SK-N-SH (cell line): ENCODE measurements around the gene AGAP1. TPM values are rescaled to one million over a fixed set of nuclear protein-coding genes. Genes with fewer than 3 reads are reported as not detected.

ENCODE experiments used
- CTCF ChIA-PET: fragments of 300-600, 350-600 bp; formaldehyde crosslinking; extraction: SDS; loops from one replicate; lab custom pipeline; 2021; lab: Yijun Ruan, JAX
- POLR2A ChIA-PET: fragments of 350-600 bp; sonication (Branson Sonifier 250); formaldehyde crosslinking; extraction: SDS; loops from one replicate; lab custom pipeline; 2020; ENCODE audit warnings: antibody characterized with exemption, inconsistent platforms; lab: Yijun Ruan, JAX
- DNase-seq: peaks from one replicate; pipeline ENCODE4 v3.0.0; 2012
- H2AFZ ChIP-seq: fragments of 200-600 bp; sonication (generic); 2 replicates; pipeline ENCODE4 v1.8.1; 2016; ENCODE audit warnings: antibody characterized with exemption, mild to moderate bottlenecking, low read depth
- H3F3A ChIP-seq: fragments of 200-600 bp; sonication (generic); replicated peaks from 2 replicates; pipeline ENCODE3; 2016; ENCODE audit warnings: antibody characterized with exemption, mild to moderate bottlenecking; ENCODE audit not compliant: insufficient read depth
- H3K27ac ChIP-seq, 2 experiments: fragments of 200-500 bp in 1 of 2; fragments of 200-600 bp in 1 of 2; sonication (Bioruptor generic) in 1 of 2; sonication (generic), shearing (Covaris generic) in 1 of 2; 2 replicates each; pipeline versions ENCODE4 v1.5.1 to v1.6.1; 2014 to 2016; ENCODE audit warnings: low read depth in 2 of 2, inconsistent platforms in 1 of 2, low read length in 1 of 2, mild to moderate bottlenecking in 1 of 2, mixed read lengths in 1 of 2
- H3K27me3 ChIP-seq: fragments of 200-600 bp; sonication (generic), shearing (Covaris generic); 2 replicates; pipeline ENCODE4 v1.6.1; 2016; ENCODE audit warnings: mixed run types; ENCODE audit not compliant: insufficient read depth
- H3K36me3 ChIP-seq, 2 experiments: fragments of 200-500 bp in 1 of 2; fragments of 200-600 bp in 1 of 2; sonication (Bioruptor generic) in 1 of 2; sonication (generic) in 1 of 2; replicated peaks in 1 of 2; 2 replicates each; pipeline versions ENCODE3 to v1.5.1; 2014 to 2016; ENCODE audit warnings: low read length in 1 of 2, mild to moderate bottlenecking in 1 of 2; ENCODE audit not compliant: insufficient read depth in 2 of 2, control insufficient read depth in 1 of 2
- H3K4me1 ChIP-seq, 2 experiments: fragments of 200-500 bp in 1 of 2; fragments of 200-600 bp in 1 of 2; sonication (Bioruptor generic) in 1 of 2; sonication (generic), shearing (Covaris generic) in 1 of 2; 2 replicates each; pipeline versions ENCODE4 v1.5.1 to v1.6.1; 2014 to 2016; ENCODE audit warnings: low read depth in 1 of 2, low read length in 1 of 2, mixed run types in 1 of 2; ENCODE audit not compliant: insufficient read depth in 2 of 2, control insufficient read depth in 1 of 2
- H3K4me2 ChIP-seq: fragments of 200-600 bp; sonication (generic), shearing (Covaris generic); 2 replicates; pipeline ENCODE4 v1.6.1; 2017; ENCODE audit warnings: mixed run types
- H3K4me3 ChIP-seq, 2 experiments: fragments of 200-500 bp in 1 of 2; fragments of 200-600 bp in 1 of 2; sonication (Bioruptor generic) in 1 of 2; sonication (generic), shearing (Covaris generic) in 1 of 2; 2 replicates each; pipeline versions ENCODE4 v1.5.1 to v1.8.1; 2014 to 2016; ENCODE audit warnings: low read depth in 2 of 2, inconsistent platforms in 1 of 2, low read length in 1 of 2, mild to moderate bottlenecking in 1 of 2, mixed read lengths in 1 of 2, moderate library complexity in 1 of 2
- H3K79me2 ChIP-seq: fragments of 200-600 bp; sonication (generic); 2 replicates; pipeline ENCODE4 v1.8.1; 2017; ENCODE audit warnings: mild to moderate bottlenecking; ENCODE audit not compliant: insufficient read depth
- H3K9ac ChIP-seq: fragments of 200-600 bp; sonication (generic); 2 replicates; pipeline ENCODE4 v1.6.1; 2017; ENCODE audit warnings: mixed run types
- H3K9me2 ChIP-seq: fragments of 200-600 bp; sonication (generic); 2 replicates; pipeline ENCODE4 v1.6.1; 2017; ENCODE audit warnings: mixed run types
- H3K9me3 ChIP-seq: fragments of 200-600 bp; sonication (generic); 2 replicates; pipeline ENCODE4 v1.6.1; 2017; ENCODE audit warnings: mixed run types, mild to moderate bottlenecking, moderate library complexity
- H4K20me1 ChIP-seq: fragments of 200-600 bp; sonication (generic); 2 replicates; pipeline ENCODE4 v1.6.1; 2017; ENCODE audit warnings: mild to moderate bottlenecking, mixed run types; ENCODE audit not compliant: insufficient read depth
- ELF1 ChIP-seq: IDR thresholded peaks from 2 replicates; pipeline ENCODE4 v1.4.0; 2012
- EP300 ChIP-seq, 2 experiments: IDR thresholded peaks; 2 replicates each; pipeline versions ENCODE4 v1.4.0 to v1.6.1; 2012; ENCODE audit warnings: borderline replicate concordance in 1 of 2, low read depth in 1 of 2, low read length in 1 of 2
- FOXJ3 ChIP-seq: sonication (generic); formaldehyde crosslinking; IDR thresholded peaks from 2 replicates; pipeline ENCODE4 v1.5.1; 2020; ENCODE audit warnings: mild to moderate bottlenecking, missing genetic modification reagents
- MEF2A ChIP-seq: IDR thresholded peaks from 2 replicates; pipeline ENCODE4 v1.4.0; 2012; ENCODE audit warnings: low read depth, borderline replicate concordance
- MXI1 ChIP-seq: IDR thresholded peaks from 2 replicates; pipeline ENCODE4 v1.6.1; 2012; ENCODE audit warnings: mild to moderate bottlenecking, low read depth, low read length, improper control_type of control experiment
- NFIC ChIP-seq: IDR thresholded peaks from 2 replicates; pipeline ENCODE4 v1.4.0; 2012; ENCODE audit warnings: borderline replicate concordance
- RAD21 ChIP-seq: IDR thresholded peaks from 2 replicates; pipeline ENCODE4 v1.6.1; 2012; ENCODE audit warnings: mild to moderate bottlenecking, low read length
- RFX5 ChIP-seq: IDR thresholded peaks from 2 replicates; pipeline ENCODE4 v1.6.1; 2012; ENCODE audit warnings: mild to moderate bottlenecking, improper control_type of control experiment, low read length
- SIN3A ChIP-seq: IDR thresholded peaks from 2 replicates; pipeline ENCODE4 v1.6.1; 2012; ENCODE audit warnings: low read depth, mild to moderate bottlenecking, low read length, moderate library complexity, borderline replicate concordance
- TCF12 ChIP-seq: IDR thresholded peaks from 2 replicates; pipeline ENCODE4 v1.4.0; 2012
- USF2 ChIP-seq: fragments of 150-350 bp; IDR thresholded peaks from 2 replicates; pipeline ENCODE4 v1.6.1; 2017; ENCODE audit warnings: antibody characterized with exemption, low read length, low read depth, borderline replicate concordance
- YY1 ChIP-seq: IDR thresholded peaks from 2 replicates; pipeline ENCODE4 v1.4.0; 2012; ENCODE audit warnings: low read depth, mild to moderate bottlenecking
- WGBS: methylation state at CpG from one replicate; pipeline ENCODE4 v1.1.6; 2017; ENCODE audit warnings: low lambda C conversion rate; 5-methylcytosine and 5-hydroxymethylcytosine counted together
- polyA plus RNA-seq, 3 experiments: library from polyadenylated mRNA; depleted of rRNA; stranded (reverse); fragments of >200 nt; gene quantifications; 2 replicates each; pipeline ENCODE4 v1.2.3, GENCODE V29; 2012

Gene AGAP1
- polyA plus RNA-seq, 1 of the 3 experiments (the other 2 are of a cell fraction): 8.8 TPM

GRCh38 chr2:235634435-235635158 is 140.8 kb downstream of the AGAP1 start:
- POLR2A ChIA-PET: no interaction called here
- TF ChIP-seq TCF12: 0 out of 2 replicates have a peak, but pooled peaks have one; percentile 12
- no peak for TF ChIP-seq MXI1
- TF ChIP-seq, all 33 proteins: peak for 1
- Histone ChIP-seq H3K4me3 (no peak overlapping the region), H3K4me2 (peak overlapping the region; percentile 18; the same call in 1 of the 2 replicates), H4K20me1 (no peaks in the 10 kb centered on the region), H3K9ac (no peak overlapping the region), H3K36me3 (no peaks in the 10 kb centered on the region), H2AFZ (no peak overlapping the region), H3F3A (peaks cover 1% of the 10 kb centered on the region), H3K27me3 (no peaks in the 10 kb centered on the region), H3K27ac (peak overlapping the region; percentile 11 to 29; a peak in 2 of 4 replicates), H3K79me2 (peaks cover 3% of the 10 kb centered on the region; the same call in 1 of the 2 replicates), H3K9me3 (no peaks in the 10 kb centered on the region), H3K9me2 (no peaks in the 10 kb centered on the region), H3K4me1 (peaks cover 0 to 18% of the 10 kb centered on the region in 2 experiments; a peak in 3 of 4 replicates)
- no peak for DNase-seq
- 85% methylated on average over 12 of the region's 12 CpGs for WGBS
- CTCF ChIA-PET: interaction anchor here (0.5 to 1.1 kb wide), 3 partner anchors 37 to 106 kb away, joined by 3 to 4 read pairs (median 3); no protein-coding TSS in a partner anchor

DNA sequence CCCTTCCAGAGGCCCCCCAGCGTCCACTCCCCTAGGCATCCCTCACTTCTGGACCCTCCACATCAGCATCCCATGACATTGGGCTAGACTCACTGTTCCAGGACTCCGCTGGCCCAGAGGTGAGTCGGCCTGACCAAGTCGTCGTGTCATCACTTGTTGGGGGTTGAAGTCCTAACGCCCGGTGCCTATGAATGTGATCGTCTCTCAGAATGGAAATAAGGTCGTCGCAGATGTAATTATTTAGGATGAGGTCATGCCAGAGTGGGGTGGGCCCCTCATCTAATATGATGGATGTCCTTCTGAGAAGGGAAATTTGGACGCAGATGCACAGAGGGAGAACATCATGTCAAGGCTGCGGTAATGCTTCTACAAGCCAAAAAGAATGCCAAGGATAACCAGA is 142.7 kb downstream of the AGAP1 start:
- Histone ChIP-seq H3K27me3 (no peaks in the 10 kb centered on the region), H3K79me2 (peaks cover 3% of the 10 kb centered on the region; the same call in 1 of the 2 replicates), H3K4me1 (peaks cover 8 to 36% of the 10 kb centered on the region in 2 experiments), H3K4me3 (no peak overlapping the region), H3K4me2 (no peak overlapping the region), H3F3A (peaks cover 3% of the 10 kb centered on the region), H3K36me3 (no peaks in the 10 kb centered on the region), H2AFZ (no peak overlapping the region), H3K9me2 (no peaks in the 10 kb centered on the region), H3K9ac (no peak overlapping the region), H4K20me1 (no peaks in the 10 kb centered on the region), H3K27ac (no peak overlapping the region), H3K9me3 (no peaks in the 10 kb centered on the region)
- CTCF ChIA-PET: no interaction called here
- WGBS: 91% methylated on average over 12 of the region's 12 CpGs
- TF ChIP-seq ELF1 (no peak), SIN3A (no peak), NFIC (no peak), FOXJ3 (CRISPR knock-in tag) (no peak), EP300 (IDR thresholded peaks at IDR 0.05; ENCODE audit: borderline replicate concordance in 1 of 2, low read depth in 1 of 2, low read length in 1 of 2) (no peak), YY1 (no peak), USF2 (no peak), MEF2A (no peak), RFX5 (no peak), RAD21 (no peak)
- no peak for DNase-seq
- POLR2A ChIA-PET: no interaction called here
